CD14-positive monocyte (primary cell): ENCODE data around the gene MYOD1. TPM values are rescaled to one million over a fixed set of nuclear protein-coding genes. Genes with fewer than 3 reads are reported as not detected.

Experiments
- DNase-seq, 3 donors: peaks; one replicate each; pipeline ENCODE4 v3.0.0-alpha.2; 2011 to 2022
- H2AFZ ChIP-seq: 2 replicates; pipeline ENCODE4 v1.6.0; 2012; ENCODE audit warnings: mild to moderate bottlenecking, low read depth, low read length, inconsistent platforms; ENCODE audit not compliant: insufficient read depth, poor library complexity, severe bottlenecking
- H3K27ac ChIP-seq, 2 donors: 1 replicate in 1 of 2; 2 replicates in 1 of 2; pipeline ENCODE4 v1.5.1; 2012 to 2013; ENCODE audit warnings: low read length in 2 of 2, control low read depth in 1 of 2, inconsistent platforms in 1 of 2, low read depth in 1 of 2, mild to moderate bottlenecking in 1 of 2
- H3K27me3 ChIP-seq, 2 donors: one replicate each; pipeline versions ENCODE4 v1.6.0 to v1.6.1; 2011 to 2013; ENCODE audit warnings: low read length in 2 of 2; ENCODE audit not compliant: control insufficient read depth in 2 of 2, insufficient read depth in 2 of 2
- H3K36me3 ChIP-seq, 2 donors: replicated peaks in 1 of 2; 1 replicate in 1 of 2; 2 replicates in 1 of 2; pipeline versions ENCODE4 v1.5.1 to v1.6.1; 2012 to 2013; ENCODE audit warnings: low read length in 2 of 2, control low read depth in 1 of 2, inconsistent platforms in 1 of 2, mild to moderate bottlenecking in 1 of 2; ENCODE audit not compliant: insufficient read depth in 2 of 2, control insufficient read depth in 1 of 2
- H3K4me1 ChIP-seq, 2 donors: 1 replicate in 1 of 2; 2 replicates in 1 of 2; pipeline versions ENCODE4 v1.5.1 to v1.6.1; 2012 to 2013; ENCODE audit warnings: low read length in 2 of 2, control low read depth in 1 of 2, inconsistent platforms in 1 of 2, mild to moderate bottlenecking in 1 of 2, moderate library complexity in 1 of 2; ENCODE audit not compliant: insufficient read depth in 2 of 2, control insufficient read depth in 1 of 2
- H3K4me2 ChIP-seq: replicated peaks from 2 replicates; pipeline ENCODE3; 2012; ENCODE audit warnings: low read length, moderate library complexity, mild to moderate bottlenecking; ENCODE audit not compliant: poor library complexity, severe bottlenecking; ENCODE audit errors: extremely low read depth
- H3K4me3 ChIP-seq, 3 experiments: fragments of 200-600 bp in 1 of 3; sonication (generic) in 1 of 3; replicated peaks in 1 of 3; 1 replicate in 2 of 3; 2 replicates in 1 of 3; pipeline ENCODE4 v1.5.1; 2011 to 2013; ENCODE audit warnings: low read length in 3 of 3, mild to moderate bottlenecking in 3 of 3, control low read depth in 2 of 3, low read depth in 2 of 3, inconsistent platforms in 1 of 3, moderate library complexity in 1 of 3
- H3K79me2 ChIP-seq: 2 replicates; pipeline ENCODE4 v1.6.0; 2012; ENCODE audit warnings: mild to moderate bottlenecking, control low read depth, inconsistent platforms, low read length, moderate library complexity; ENCODE audit not compliant: insufficient read depth
- H3K9ac ChIP-seq: 2 replicates; pipeline ENCODE4 v1.6.0; 2017; ENCODE audit warnings: low read length, mild to moderate bottlenecking; ENCODE audit not compliant: insufficient read depth, poor library complexity, severe bottlenecking
- H3K9me3 ChIP-seq, 2 donors: replicated peaks in 1 of 2; 1 replicate in 1 of 2; 2 replicates in 1 of 2; pipeline versions ENCODE4 v1.5.1 to v1.6.1; 2012 to 2013; ENCODE audit warnings: low read length in 2 of 2, control low read depth in 1 of 2; ENCODE audit not compliant: control insufficient read depth in 1 of 2, insufficient read depth in 1 of 2
- H4K20me1 ChIP-seq: 2 replicates; pipeline ENCODE4 v1.6.0; 2012; ENCODE audit warnings: mild to moderate bottlenecking, low read length, control low read depth, moderate library complexity; ENCODE audit not compliant: insufficient read depth
- H3K27ac Mint-ChIP-seq, 7 donors: one replicate each; pipeline ENCODE4 v1.8.0; 2020; ENCODE audit warnings: mild to moderate bottlenecking in 7 of 7, mixed read lengths in 7 of 7, moderate library complexity in 6 of 7, inconsistent platforms in 2 of 7
- H3K27me3 Mint-ChIP-seq, 3 donors: one replicate each; pipeline ENCODE4 v1.8.0; 2021 to 2022; ENCODE audit warnings: low read depth in 3 of 3, mild to moderate bottlenecking in 3 of 3, mixed read lengths in 3 of 3, moderate library complexity in 3 of 3, inconsistent platforms in 1 of 3
- H3K36me3 Mint-ChIP-seq, 2 donors: one replicate each; pipeline ENCODE4 v1.8.0; 2020; ENCODE audit warnings: mixed read lengths in 2 of 2, inconsistent platforms in 1 of 2, mild to moderate bottlenecking in 1 of 2
- H3K4me1 Mint-ChIP-seq: one replicate; pipeline ENCODE4 v1.8.0; 2020; ENCODE audit warnings: mild to moderate bottlenecking, mixed read lengths
- H3K4me3 Mint-ChIP-seq, 2 donors: one replicate each; pipeline ENCODE4 v1.8.0; 2020; ENCODE audit warnings: mild to moderate bottlenecking in 2 of 2, mixed read lengths in 2 of 2, moderate library complexity in 1 of 2
- H3K9me3 Mint-ChIP-seq, 7 donors: one replicate each; pipeline ENCODE4 v1.8.0; 2020 to 2022; ENCODE audit warnings: mixed read lengths in 7 of 7, mild to moderate bottlenecking in 6 of 7, moderate library complexity in 6 of 7, inconsistent platforms in 2 of 7
- CTCF ChIP-seq: fragments of 200-600 bp; IDR thresholded peaks from one replicate; pipeline ENCODE4 v1.8.0; 2022; ENCODE audit warnings: antibody characterized with exemption, mild to moderate bottlenecking
- WGBS: methylation state at CpG from one replicate; pipeline ENCODE4 v1.1.5; 2013; ENCODE audit warnings: missing lambda C conversion rate; ENCODE audit not compliant: insufficient coverage; 5-methylcytosine and 5-hydroxymethylcytosine counted together
- intact Hi-C, 2 donors: fragments of 100-400 bp; cut with micrococcal nuclease; formaldehyde crosslinking; loops; one replicate each; pipeline versions ENCODE4 v1.15.0 to v1.15.1; 2023
- polyA plus RNA-seq, 3 donors: library from polyadenylated mRNA; depleted of rRNA in 1 of 3; unstranded in 2 of 3; stranded (reverse) in 1 of 3; fragments of 300-500 nt in 2 of 3; fragments of >200 nt in 1 of 3; fragmentation: Illumina TruSeq in 2 of 3; gene quantifications; 1 replicate in 2 of 3; 2 replicates in 1 of 3; pipeline ENCODE4 v1.2.3, GENCODE V29; 2012 to 2021

MYOD1 gene
- polyA plus RNA-seq, 3 donors: not detected

GRCh38 chr11:17766073-17766359 is 46.6 kb downstream of the MYOD1 start:
- Histone ChIP-seq H3K36me3 (no peaks in the 10 kb centered on the region), H3K79me2 (no peaks in the 10 kb centered on the region), H4K20me1 (no peaks in the 10 kb centered on the region), H3K9me3 (no peaks in the 10 kb centered on the region), H3K4me2 (no peak overlapping the region), H3K9ac (no peak overlapping the region), H3K4me1 (no peaks in the 10 kb centered on the region), H3K27me3 (no peaks in the 10 kb centered on the region), H3K27ac (no peak overlapping the region), H3K4me3 (no peak overlapping the region), H2AFZ (no peak overlapping the region)
- WGBS: 98% methylated on average over 8 of the region's 8 CpGs
- no peak for TF ChIP-seq CTCF
- DNase-seq: no peak
- Mint-ChIP-seq H3K36me3 (no peaks in the 10 kb centered on the region), H3K9me3 (no peaks in the 10 kb centered on the region), H3K27ac (no peak overlapping the region), H3K27me3 (peaks cover 0 to 3% (median 1%) of the 10 kb centered on the region in 3 donors), H3K4me3 (no peak overlapping the region), H3K4me1 (no peaks in the 10 kb centered on the region)
- intact Hi-C loops: no loop called here

GRCh38 chr11:17766590-17766989 is 47.2 kb downstream of the MYOD1 start:
- no peak overlapping the region for H3K27ac ChIP-seq
- no peaks in the 10 kb centered on the region for H3K36me3 ChIP-seq
- H3K4me1 ChIP-seq: no peaks in the 10 kb centered on the region
- H3K9me3 ChIP-seq: no peaks in the 10 kb centered on the region
- no peak for DNase-seq
- intact Hi-C loops: no loop called here
- Mint-ChIP-seq H3K36me3 (no peaks in the 10 kb centered on the region), H3K9me3 (no peaks in the 10 kb centered on the region), H3K4me3 (no peak overlapping the region), H3K4me1 (no peaks in the 10 kb centered on the region), H3K27ac (no peak overlapping the region), H3K27me3 (peaks cover 0 to 1% (median 1%) of the 10 kb centered on the region in 3 donors)
- no peak overlapping the region for H2AFZ ChIP-seq
- H3K27me3 ChIP-seq: no peaks in the 10 kb centered on the region
- H3K9ac ChIP-seq: no peak overlapping the region
- H3K4me2 ChIP-seq: no peak overlapping the region
- no peaks in the 10 kb centered on the region for H4K20me1 ChIP-seq
- H3K79me2 ChIP-seq: no peaks in the 10 kb centered on the region
- TF ChIP-seq CTCF: no peak
- no peak overlapping the region for H3K4me3 ChIP-seq
- WGBS: 100% methylated on average over 1 of the region's 5 CpGs
